Right forelimb (tissue), 1 donor: ENCODE measurements around the gene IPO11.
"Not testable (repeated sequence)": the region's sequence is repeated elsewhere in the genome, so short reads cannot be mapped to it uniquely, and the experiment has no call there.

Experiments used
- DNase-seq: peaks from one replicate; pipeline ENCODE4 v3.0.0-alpha.2; 2018

Gene IPO11

DNA sequence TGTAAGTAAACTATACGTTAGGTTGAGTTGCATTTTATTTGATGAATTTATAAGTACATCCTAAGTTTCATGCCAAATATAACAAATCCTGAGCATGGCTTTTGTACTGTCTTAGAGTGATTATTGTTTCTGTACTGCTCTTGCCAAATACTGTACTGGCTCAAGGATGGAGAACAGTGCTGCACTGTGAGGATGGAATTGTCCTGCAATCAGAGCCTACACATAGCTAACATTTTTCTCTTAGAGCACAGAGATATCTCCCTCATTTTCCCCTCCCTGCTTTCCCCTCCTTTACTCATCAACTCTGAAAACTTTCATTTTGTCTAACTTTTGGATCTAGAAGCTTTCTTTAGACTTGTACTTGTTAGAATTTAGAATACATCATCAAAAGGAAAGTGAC is 194.3 kb downstream of the IPO11 start:
- no peak for DNase-seq

DNA sequence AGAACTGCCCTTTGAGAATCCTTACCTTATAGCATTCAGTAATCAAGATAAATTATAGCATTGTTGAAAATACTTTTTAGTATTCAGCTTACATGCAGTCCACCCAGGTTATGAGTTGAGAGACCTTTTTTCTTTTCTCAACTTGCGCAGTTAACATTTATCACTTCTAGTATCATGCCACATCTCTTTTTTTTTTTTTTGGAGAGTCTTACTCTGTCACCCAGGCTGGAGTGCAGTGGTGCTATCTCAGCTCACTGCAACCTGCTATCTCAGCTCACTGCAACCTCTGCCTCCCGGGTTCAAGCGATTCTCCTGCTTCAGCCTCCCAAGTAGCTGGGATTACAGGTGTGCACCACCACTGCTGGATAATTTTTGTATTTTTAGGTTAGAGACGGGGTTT is 195.1 kb downstream of the IPO11 start:
- no peak for DNase-seq

DNA sequence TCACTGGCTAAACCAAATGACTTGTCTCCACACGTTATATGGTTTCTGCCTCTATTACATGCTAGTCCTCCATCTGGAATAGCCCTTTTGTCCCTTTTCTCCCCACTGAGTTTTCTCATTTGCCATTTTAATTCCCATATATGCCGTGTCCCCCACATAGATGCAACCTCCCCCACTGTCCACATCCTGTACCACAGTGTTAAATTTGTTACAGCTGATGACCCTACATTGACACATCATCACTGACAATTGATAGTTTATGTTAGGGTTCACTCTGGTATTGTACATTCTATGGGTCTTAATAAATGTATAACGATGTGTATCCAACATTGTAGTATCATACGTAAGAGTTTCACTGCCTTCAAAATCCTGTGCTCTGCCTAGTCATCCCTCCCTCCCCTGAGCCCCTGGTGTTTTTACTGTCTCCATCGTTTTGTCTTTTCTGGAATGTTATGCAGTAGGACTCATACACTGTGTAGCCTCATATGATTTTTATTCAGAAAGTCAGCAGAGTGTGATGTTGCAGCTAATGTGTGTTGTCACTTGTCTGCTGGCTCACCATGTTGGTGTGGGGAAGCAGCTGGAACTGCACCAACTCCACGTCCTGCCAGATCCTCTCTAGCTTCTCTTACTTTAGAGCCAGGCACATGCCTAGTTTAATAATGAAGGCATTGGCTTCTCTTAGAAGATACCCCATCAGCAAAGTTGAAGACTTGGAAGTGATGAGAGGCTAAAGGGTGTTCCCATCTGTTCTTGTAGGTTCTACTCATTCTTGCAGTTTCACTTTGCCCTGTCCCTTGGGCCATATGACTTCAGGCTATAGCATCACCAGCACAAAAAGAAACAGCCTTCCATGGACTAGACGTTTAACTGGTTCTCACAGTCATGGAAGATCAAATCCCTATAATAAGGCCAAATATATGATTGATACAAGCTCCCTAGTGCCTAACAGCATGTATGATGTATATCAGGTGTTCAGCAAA is 196.3 kb downstream of the IPO11 start:
- no peak for DNase-seq

DNA sequence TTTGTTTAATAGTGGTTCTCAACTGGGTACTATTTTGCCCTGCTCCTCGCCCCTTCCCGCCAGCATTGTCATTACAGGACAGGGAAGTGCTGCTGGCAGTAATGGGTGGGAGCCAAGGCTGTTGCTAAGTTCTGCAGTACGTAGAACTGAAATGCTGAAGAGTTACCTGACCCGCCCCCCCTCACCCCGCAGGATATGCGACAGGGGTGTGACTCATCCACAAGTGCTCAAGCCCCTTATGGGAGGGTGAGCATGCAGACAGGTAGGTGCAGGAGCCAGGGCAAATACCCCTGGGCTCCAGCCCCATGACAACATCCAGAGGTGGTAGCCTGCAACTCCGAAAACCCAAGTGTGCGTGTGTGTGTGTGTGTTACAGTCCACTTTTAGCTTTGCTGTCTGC is 201.8 kb downstream of the IPO11 start:
- no peak for DNase-seq

DNA sequence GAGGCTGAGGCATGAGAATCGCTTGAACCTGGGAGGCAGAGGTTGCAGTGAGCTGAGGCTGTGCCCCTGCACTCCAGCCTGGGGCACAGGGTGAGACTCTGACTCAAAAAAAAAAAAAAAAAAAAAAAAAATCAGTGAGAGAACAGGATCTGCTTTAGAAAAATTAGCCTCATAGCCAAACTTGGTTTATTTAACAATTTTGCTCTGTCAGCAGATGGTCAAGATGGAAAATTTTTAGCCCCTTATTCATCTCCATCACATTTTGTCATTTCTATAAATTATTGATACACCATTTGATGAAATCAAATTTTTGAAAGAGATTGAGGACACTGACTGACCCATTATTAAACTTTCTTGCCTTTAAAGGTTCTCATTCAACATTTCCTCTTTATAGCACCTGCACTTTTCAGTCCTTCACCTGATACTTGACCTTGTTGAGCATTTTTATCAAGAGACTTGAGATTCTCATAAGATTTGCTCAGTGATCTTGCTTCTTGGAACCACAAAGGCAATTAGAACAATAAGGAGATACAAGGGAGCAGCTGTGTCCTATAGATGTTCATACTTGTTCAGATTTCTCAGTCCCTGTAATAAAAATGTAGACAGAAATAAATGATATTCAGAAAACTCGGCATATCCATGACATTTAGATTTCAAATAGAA is 204.2 kb downstream of the IPO11 start:
- DNase-seq = no peak

DNA sequence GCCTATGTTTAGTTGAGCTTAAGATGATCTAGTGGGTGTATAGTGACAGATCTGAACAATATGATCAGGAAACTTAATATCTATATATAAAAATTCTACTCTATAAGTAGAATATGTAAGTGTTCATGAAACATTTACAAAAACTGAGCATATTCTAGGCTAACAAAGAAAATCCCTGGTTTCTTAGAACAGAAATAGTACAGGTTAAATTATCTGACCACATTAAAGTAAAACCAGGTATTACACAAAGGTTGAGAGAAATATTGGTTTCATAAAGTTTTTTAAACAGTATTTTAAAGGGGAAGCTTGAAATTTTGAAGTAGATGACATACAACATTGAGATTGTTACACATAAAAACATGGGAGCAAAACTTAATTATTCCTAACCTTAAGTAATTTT is 205.4 kb downstream of the IPO11 start:
- DNase-seq = no peak

DNA sequence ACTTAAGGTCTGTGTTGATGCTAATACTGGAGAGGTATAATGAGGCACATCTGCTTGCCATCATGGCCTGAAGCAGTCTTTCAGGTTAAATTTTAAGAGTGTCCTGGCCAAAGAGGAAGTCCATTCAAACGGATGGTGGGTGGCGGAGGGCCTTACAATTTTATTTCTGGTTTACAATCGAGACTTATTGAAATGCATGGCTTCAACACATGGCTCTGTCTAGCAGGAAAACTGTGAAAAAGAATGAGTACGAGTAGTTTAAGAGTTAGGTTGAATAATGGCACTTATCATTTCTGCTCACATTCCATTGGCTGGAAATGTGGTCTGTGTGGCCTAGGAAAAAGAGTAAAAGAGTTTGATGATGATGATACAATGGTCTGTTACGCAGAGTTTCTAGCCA is 208.2 kb downstream of the IPO11 start:
- no peak for DNase-seq

DNA sequence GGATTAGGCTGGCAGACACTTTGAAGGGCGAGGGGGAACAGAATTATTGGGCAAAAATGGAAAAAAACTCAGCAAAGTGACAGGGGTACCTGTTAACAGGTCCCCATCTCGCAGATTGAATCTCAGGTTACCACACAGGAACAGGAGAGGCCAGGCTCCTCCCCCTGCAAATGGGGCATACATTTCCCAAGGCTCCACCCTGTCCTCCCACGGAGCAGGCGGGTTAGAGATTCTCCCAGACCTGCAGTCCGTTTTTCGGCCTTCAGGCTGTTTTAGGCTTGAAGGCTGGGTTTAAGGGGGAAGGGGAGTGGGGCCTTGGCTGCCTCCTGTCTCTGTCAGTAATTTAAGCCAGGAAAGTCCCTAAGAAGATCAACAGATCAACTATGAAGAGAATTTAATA is 208.7 kb downstream of the IPO11 start:
- no peak for DNase-seq

DNA sequence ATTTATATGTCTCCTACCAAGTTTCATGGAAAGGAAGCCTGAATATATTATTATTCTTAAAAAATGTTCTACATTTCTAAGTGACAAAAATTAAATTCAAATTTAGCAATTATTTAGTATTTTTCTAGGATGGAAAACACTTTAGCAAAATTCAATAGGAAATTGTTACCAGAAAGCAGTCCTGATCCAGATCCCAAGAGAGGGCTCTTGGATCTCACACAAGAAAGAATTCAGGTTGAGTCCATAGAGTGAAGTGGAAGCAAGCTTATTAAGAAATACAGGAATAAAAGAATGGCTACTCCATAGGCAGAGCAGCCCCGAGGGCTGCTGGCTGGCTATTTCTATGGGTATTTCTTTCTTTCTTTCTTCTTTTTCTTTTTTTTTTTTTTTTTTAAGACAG is 210.7 kb downstream of the IPO11 start:
- DNase-seq = no peak

DNA sequence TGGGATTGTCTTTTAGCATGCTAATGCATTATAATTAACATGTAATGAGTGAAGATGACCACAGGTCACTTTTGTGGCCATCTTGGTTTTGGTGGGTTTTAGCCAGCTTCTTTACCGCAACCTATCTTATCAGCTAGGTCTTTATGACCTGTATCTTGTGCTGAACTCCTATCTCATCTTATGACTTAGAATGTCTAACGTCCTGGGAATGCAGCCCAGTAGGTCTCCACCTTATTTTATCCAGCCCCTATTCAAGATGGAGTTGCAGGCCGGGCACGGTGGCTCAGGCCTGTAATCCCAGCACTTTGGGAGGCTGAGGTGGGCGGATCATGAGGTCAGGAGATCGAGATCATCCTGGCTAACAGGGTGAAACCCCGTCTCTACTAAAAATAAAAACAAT is 211.9 kb downstream of the IPO11 start:
- not testable (repeated sequence) for DNase-seq

DNA sequence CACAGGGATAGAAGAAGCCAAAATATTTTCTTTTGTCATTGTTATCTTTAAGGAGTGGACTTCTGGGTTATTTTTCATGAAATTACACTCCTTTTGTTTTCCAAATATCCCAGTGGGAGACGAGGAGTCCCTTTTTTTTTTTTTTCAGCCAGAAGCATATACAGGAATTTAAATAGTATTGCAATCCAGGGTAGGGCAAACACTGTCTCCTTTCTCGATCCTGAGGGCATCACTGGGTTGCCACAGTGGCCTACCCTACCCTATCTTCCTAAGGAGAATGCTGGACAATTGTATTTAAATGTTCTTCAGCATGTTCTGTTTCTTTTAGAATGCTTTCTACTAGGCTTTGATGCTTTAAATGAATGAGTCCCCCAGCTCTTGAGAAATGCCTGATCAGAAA is 214.0 kb downstream of the IPO11 start:
- DNase-seq = no peak

DNA sequence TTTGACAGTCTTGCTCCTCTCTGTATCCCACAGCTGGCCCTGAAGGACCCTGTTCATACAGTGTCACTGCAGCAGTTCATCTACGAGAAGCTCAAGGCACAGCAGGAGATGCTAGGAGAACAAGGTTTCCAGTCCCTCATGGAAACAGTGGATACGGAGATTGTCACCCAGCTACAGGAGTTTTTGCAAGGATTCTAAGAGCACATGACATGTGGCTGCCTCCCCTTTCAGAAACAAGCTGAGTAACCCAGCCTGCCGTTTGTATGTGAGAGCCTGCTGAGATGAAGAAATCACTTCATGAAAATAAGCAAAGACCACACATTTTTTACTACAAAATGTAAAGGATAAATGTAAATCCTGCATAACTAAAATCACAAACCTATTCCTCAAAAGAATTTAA is 214.6 kb downstream of the IPO11 start:
- DNase-seq = no peak

DNA sequence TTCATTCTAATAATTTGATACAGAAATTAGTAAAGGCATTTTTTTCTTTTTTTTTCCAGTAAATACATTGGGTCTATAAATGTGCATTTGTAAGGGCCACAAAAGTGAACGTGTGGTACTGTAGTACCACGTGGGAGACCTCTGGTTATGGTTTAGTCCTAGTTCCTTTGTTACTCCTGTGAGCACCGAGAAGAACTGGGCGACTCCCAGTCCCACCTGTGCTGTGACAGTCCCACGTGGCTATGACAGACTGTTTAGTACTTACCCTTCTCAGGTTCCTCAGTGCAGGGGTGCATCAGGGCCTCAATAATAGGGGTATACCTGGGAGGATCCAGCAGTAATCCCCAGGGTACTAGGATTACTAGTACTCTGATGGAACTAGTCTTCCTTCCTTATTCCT is 215.3 kb downstream of the IPO11 start:
- no peak for DNase-seq

DNA sequence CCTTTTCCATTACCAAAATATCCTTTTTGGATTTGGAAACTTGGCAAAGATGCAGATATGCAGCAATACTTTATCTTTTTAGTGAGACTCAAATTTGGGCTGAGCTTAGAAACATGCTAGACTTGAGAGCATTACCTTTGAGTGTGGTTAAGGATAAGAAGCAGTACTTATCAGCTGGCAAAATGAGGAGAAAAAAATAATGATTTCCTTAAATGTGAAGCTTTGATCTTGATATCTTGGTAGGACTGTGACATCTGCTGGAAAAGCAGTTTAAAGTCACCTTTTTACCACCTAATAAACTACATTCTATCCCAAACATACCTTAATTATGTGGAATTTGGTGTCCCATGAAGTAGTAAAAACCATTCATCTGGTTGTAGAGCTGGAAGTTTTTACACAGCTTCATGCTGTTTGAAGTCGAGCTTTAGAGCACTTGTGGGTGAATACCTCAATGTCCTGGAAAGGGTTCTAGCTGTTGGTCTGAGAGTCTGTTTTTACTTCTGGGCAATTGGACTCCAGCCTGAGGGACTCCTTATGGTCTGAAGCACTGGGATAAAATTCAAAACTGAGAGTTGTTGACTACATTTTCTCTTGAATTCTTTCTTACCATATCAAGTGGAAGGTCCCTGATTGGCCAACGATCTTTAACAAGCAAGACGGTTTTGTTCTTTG is 219.5 kb downstream of the IPO11 start:
- no peak for DNase-seq

DNA sequence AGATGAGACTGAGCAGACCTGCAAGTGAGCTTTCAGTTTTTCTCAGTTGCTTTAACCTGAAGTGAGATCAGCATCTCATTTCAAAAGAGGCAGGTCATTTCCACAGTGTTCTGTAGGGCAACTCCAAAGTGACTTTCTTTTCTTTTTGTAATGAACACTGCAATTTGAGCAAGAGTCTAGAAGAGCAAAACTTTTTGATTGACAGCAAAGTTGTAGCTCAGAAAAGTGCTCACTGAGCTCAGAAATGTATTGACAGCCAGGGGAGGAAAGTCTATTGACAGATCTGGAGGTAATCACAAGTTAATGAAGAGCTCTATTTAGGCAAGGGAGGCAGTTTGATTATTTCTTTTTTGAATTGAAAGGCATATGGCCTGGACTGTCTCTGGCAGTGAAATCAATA is 220.7 kb downstream of the IPO11 start:
- DNase-seq = no peak

DNA sequence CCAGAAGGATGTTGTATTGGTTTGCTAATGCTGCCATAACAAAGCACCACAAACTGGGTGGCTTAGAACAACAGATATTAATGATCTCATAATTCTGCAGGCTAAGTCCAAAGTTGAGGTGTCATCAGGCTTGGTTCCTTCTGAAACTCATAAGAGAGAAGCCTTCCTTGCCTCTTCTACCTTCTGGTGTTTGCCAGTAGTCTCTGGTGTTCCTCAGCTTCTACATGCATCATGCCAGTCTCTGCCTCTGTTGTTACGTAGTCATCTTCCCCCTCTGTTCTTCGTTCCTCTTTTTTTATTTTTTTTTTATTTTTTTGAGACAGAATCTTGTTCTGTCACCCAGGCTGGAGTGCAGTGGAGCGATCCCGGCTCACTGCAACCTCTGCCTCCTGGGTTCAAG is 227.9 kb downstream of the IPO11 start:
- no peak for DNase-seq

DNA sequence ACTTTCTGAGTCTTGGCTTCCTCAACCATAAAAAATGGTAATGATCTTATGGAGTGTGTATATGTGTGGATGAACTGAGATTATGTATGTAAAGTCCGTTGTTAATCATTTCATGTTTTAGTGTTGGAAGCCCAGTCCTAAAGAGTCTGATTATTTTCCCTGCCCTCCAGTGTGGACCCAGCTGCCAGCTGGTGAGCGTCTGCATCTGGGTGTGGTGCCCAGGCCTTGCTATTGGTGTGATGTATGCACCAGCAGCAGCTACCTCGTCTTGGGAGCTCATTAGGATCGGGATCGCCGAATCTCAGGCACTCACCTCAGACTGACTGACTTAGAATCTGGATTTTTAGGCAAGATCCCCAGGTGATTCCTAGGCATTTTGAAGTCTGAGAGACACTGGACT is 229.9 kb downstream of the IPO11 start:
- no peak for DNase-seq

DNA sequence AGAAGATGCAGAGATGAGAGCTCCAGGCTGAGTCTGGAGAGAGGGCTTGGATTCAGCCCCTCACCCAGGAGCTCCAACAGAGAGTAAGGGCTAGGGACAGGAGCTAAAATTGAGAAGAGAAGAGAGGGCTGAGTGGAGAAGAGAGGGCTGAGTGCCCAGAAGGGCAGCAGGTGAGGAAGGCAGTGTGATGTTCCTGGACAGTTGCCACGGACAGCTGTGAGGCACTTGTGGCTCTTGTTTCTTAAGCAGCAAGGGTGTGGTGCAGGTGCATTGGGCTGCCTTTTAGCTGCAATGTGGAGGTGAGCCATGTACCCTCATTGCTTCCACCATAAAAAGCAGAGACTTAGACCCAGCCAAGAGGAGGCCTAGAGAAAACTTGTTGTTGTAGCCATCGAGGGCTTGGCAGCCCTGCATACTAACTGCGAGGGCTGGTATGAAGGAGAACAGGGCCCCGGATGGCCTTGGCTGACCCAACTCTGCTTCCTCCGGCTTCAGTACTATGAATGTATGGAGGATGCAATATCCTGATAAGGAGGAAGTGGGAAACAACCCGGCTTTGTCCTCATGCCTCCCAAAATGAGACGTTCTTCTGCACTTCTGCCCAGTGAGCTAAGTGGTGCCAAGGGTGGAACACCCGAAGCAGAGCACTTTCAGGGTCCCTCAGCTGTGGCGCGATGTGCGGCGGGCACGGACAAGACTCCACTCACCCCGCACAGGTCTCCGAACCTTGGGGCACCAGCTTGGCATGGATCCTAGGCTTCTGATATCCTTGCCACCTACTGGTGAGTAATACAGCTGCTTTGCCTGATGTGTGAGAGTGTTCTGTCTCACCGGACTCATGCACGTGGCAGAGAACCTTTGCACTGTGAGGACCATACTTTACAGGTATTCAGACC is 231.2 kb downstream of the IPO11 start:
- DNase-seq = no peak

DNA sequence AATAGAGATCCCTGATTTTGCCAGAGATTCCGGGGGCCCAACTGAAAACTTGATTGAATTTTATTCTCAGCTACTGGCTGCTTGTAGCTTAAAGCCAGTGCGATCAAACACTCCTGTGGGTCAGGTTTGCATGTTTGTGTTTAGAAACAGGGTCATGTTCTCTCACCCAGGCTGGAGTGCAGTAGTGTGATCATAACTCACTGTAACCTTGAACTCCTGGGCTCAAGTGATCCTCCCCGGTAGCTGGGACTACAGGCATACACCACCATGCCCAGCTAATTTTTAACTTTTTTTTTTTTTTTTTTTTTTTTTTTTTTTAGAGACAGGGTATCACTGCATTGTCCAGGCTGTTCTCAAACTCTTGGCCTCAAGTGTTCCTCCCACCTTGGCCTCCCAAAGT is 232.7 kb downstream of the IPO11 start:
- DNase-seq = no peak

DNA sequence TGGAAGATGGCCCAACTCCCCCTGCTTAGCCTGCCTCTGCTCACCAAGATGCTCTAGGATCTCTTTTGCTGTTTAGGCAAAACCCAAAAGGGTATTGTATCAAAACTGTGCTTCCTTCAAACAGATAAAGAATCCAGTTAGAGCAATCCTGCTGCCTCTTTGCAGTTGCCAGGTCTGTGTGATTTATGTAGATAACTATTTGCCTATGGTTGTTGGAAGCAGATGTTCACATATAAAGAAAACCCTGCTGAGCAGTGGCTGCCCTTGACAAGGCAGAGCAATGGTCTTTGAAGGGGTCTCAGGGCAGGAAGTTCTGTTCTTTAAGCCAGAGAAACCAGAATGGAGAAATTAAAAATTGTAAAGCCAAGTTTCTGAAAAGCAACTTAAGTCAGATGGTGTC is 234.7 kb downstream of the IPO11 start:
- no peak for DNase-seq

DNA sequence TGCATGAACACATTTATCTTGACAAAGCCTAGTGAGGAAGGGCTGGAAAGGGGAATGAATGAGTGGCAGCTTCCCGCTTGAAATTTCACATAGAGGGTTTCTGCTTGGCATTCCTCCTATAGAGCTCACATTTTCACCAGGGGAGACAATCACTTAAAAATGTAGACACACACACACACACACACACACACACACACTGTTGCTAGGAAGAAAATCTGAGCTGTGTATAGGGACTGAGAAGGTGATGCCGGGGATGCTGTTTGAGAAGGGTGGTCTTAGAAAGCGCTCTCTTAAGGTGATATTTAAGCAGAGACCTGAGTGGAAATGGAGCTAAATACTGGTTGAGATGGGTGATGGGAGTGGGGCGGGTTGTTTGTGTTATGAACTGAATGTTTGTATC is 236.5 kb downstream of the IPO11 start:
- DNase-seq = no peak

DNA sequence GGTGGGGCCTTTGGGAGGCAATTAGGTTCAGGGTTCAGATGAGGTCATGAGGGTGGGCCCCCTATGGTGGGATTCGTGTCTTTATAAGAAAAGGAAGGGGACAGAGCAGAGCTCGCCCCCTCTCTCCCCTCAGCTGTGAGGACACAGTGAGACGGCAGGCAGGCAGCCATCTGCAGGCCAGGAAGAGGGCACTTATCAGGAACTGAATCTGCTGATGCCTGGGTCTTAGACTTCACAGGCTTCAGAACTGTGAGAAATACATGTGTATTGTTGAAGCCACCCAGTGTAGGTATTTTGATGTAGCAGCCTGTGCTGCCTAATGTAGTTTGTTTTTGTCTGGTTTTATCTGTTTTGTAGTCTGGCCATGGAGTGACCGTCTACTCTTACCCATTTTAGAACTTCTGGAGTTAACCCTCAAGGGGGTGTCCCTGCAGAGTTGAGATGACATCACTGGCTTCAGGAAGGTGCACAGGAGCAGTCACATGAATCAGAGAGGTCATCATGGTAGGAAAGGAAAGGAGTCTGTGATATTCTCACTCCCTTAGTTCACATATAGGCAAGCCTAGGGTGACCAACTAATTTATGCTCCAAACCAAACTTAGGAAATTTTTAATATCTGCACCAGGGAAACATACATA is 237.0 kb downstream of the IPO11 start:
- DNase-seq = no peak
